EH (cell line): ENCODE results near the gene CDKN1C.
A peak's percentile ranks its signal among the peaks of the same experiment; 100 is the strongest.

Source experiments
- DNase-seq: peaks from one replicate; pipeline ENCODE4 v3.0.0-alpha.2; 2015; ENCODE audit warnings: low read depth

CDKN1C gene

DNA sequence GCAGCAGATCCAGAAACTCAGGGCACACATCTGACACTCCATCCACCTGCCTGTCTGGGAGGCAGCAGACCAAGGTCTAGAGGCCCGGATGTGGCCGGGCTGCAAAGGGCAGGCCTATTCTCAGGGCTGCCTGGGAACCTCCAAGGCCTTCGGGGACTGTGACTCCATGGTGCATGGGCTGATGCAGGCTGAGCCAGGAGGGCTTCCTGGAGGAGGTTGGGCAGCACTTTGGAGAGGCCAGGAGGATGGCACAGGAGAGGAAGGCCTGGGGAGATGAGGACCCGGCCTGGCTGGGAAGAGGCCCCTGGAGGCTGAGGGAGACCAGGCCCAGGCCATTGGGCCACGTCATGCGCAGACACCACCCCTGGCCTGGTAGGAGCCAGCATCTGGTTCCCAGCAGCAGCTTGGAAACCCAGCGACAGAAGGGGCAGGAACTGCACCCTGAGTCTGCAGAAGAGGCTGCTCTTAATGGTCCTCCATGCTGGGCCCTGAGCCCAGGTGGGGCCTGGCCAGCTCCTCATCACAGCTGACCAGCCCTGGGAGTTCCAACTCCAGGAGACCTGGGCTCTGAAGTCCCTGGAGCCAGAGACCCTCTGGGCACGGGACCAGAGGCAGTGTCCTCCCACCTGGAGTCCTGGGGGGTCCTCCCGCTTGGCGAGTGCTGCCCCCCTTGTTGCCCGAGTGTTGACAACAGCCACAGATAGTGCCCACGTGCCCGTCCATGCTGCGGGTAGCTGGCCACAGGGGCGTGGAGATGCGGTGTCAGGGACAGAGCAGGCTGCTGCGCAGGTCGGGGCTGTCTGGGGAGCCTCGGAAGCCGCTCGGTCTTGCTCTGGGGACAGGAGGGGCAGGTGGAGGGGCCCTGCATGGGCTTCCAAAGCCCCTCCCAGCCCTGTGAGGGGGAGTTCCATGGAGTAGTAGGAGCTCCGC lies 38.1 kb upstream of the CDKN1C start:
- no peak for DNase-seq

DNA sequence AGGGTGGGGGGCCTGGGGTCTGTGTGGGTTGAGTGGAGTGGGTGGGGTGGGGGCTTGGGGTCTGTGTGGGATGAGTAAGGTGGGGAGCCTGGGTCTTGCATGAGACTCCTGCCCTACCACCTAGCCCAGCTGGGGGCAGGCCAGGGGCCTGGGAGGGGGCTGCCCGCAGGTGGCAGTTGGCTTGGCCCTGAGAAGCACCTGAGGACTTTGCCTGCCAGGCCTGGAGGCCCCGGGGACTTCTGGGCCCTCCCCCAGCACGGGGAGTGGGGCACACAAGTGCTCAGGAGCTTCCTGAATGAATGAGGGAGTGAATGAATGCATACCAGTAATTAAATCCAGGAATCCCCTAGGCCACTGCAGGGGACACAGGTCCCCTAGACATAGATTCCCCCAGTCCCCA lies 37.1 kb upstream of the CDKN1C start:
- DNase-seq, result no peak

DNA sequence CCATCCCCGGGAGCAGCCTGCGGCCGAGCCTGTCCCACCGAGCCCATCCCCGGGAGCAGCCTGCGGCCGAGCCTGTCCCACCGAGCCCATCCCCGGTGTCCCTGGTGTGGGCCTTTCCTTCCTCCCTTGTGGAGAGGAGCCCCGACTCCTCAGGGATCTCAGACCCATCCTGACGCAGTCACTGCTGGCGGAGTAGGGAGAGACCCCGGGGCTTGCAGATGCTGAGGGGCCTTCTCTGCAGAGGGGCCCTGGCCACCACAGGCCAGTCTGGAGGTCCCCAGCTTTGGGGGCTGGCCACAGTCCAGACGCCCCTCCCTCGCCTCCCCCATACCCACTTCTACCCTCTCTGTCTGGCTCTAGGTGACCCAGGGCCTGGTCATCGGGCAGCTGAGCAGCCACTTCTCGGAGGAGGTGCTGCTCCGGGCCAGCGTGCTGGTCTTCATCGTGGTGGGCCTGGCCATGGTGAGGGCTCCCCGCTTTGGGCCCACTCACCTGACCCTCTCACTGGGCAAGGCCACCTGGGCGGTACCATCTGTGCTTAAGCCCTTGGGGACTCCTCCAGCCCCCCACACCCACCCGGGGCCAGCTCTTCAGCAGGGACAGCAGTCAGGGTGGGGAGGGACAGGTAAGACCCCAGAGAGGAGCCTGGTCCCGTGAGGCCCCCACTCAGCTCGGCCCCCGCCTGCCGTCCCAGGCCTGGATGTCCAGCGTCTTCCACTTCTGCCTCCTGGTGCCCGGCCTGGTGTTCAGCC lies 36.3 kb upstream of the CDKN1C start:
- no peak for DNase-seq

DNA sequence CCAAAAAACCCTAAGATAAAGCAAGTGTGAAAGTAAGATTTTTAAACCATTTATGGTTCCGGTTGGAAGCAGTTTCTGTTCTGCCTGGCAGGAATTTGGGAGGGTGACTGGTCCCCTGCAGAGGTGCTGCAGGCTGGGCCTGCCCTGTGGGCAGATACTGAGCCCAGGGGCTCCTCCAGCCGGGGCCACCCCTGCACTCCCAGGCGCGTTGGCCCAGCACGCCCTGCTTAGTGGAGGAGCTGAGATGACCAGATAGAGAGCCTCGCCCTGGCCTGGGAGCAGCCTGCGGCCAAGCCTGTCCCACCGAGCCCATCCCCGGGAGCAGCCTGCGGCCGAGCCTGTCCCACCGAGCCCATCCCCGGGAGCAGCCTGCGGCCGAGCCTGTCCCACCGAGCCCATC lies 35.7 kb upstream of the CDKN1C start:
- no peak for DNase-seq

DNA sequence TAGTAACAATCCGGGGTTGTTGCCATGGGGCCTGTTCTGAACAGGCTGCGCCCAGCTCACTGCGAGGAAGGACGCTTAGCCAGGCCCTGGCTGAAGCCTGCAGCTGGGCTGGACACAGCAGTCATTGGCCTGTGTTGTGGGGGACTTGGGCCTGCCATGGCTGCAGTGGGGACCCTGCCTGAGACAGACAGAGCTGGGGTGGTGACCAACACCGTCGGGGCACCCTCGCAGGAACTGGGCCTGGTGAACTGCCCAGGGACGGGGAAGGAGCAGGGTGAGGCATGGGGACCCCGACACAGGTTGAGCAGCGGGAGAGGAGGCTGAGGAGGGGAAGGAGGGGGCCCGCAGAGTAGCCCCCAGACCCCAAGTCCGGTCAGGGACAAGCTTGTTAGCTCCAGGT lies 34.8 kb upstream of the CDKN1C start:
- no peak for DNase-seq

DNA sequence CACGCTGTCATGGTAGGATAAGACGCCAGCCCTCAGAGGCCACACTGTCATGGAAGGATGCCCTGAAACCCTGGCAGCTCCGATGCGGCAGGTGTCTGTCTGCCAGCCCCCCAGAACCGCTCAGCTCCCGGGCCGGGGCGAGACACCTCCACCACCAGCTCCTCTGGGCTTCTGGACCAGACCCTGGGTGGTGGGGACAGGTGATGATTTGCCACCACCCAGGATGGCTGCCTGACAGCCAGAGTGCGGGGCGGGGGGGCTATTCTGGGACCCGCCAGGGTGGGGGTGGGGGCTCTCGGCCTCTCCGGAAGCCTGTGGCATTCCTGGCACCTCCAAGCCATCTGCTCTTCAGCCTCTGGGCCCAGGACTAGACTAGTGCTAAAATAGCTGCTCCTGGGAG lies 34.3 kb upstream of the CDKN1C start:
- no peak for DNase-seq

DNA sequence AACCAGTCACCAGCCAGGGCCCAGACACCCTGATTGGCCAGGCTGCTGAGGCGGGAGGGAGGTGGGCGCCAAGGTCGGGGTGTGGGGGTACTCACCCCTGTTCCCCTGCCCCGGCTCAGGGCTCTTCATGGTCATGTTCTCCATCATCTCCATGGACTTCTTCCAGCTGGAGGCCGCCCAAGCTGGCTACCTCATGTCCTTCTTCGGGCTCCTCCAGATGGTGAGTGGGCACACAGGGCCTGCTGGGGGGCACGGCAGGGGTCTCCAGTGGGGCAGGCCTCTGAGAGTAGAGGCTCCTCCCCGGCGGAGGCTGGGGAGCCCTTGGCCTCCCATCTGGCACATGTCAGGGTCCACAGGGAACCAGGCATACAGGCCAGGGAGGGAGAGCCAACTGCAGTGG lies 33.6 kb upstream of the CDKN1C start:
- no peak for DNase-seq

DNA sequence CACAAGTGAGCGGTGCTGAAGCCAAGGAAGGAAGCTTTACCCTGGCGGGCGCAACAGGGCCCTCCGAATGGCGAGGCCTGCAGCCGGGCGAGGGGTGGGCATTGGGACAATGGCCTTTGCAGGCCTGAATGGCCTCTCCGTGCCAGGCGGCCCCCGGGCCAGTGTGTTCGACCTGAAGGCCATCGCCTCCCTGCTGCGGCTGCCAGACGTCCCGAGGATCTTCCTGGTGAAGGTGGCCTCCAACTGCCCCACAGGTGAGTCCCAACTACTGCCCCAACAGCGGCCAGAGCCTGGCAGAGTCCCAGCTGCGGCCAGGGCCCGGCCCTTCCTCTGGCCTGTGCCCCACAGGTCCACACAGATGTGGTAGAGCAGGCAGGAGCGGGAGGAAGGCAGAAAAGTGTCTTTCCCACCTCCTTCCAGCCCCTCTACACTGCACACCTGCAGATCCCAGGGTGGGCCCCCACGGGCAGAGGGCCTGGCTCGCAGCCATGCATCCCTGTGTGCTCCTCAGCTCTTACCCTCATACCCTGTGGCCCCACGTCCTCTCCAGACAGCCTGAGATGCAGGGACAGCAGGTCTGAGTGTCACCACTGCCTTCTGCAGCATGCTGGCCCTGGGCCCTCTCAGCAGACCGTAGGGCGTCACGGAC lies 32.4 kb upstream of the CDKN1C start:
- no peak for DNase-seq

DNA sequence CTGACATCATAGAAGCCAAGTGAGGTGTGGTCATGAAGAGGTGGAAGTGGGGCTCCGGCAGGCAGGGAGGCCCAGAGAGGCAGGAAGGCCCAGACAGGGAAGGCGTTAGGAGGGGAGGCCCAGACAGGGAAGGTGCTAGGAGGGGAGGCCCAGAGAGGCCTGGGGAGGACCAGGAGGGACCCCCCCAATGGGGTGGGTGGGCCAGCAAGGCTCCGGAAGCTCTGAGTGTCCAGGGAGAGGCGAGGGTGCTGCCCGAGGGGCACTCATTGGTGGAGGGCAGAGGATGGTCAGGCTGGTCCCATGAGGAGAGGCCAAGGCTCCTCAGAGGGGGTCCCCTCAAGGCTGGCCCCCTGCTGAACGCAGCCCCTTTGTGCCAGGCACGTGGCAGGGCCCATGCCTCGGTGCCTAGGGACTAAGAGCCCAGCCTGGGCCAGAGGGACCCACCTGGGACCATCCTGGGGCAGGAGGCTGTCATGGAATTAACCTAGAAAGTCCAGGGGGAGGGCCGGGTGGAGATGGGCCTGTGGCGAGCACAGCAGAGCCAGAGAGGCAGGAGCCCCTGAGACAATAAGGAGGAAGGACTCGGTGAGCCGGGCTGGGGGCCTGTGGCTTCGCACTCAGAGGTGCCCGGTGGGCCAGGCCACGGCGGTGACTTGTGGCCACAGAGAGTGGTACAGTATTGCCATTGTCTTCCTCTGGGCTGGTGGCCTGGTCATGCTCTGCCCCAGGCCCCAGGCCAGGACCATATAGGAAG lies 31.5 kb upstream of the CDKN1C start:
- DNase-seq, result no peak

DNA sequence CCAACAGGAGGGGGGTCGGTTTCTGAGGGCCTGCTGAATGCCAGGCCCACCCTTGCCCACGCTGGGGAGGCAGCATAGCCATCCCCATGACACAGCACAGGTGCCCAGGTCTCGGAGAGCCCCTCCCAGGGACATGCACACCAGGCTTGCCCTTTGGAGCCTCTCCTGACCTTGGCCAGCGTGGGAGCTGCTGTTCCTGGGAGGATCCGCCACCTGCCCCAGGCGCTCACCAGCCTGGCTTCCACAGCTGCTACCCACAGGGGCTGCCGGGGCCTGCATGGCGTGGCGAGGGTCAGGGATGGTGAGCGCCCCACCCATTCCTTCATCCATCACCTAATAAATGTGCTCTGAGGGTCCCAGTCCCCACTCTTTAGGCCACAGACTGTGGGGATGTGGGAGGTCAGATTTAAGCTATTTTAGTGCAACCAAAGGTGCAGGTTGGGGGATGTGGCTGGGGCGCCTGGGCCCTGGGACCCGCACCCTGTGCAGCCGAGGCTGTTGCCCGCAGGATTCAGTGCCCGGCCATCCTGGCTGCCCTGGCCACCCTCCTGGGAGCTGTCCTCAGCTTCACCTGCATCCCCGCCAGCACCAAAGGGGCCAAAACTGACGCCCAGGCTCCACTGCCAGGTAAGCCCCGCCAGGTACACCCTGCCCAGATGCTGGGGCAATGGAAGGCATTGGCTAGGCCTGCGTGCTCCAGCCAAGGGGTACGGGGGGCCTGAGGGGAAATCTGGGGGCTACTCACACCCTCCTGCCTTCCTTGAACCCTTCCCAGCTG lies 30.7 kb upstream of the CDKN1C start:
- DNase-seq, result no peak

DNA sequence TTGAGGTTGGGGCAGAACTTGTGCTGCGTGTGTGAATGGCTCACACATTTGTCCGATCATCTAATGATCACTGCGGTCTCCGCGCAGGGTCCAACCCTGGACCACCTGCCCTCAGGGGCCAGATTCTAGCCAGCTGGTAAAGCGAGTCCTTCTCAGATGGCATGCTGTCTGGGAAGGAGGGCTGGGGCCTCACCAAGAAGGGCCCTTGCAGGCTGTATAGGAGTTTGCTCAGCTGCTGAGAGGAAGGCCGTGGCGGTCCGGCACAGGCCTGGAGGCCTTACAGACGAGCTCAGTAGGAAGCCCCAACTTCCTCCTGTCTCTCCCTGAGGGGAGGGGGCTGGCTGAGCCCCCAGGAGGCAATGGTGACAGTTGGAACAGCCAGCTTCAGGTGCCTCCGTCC lies 29.9 kb upstream of the CDKN1C start:
- DNase-seq, result no peak

DNA sequence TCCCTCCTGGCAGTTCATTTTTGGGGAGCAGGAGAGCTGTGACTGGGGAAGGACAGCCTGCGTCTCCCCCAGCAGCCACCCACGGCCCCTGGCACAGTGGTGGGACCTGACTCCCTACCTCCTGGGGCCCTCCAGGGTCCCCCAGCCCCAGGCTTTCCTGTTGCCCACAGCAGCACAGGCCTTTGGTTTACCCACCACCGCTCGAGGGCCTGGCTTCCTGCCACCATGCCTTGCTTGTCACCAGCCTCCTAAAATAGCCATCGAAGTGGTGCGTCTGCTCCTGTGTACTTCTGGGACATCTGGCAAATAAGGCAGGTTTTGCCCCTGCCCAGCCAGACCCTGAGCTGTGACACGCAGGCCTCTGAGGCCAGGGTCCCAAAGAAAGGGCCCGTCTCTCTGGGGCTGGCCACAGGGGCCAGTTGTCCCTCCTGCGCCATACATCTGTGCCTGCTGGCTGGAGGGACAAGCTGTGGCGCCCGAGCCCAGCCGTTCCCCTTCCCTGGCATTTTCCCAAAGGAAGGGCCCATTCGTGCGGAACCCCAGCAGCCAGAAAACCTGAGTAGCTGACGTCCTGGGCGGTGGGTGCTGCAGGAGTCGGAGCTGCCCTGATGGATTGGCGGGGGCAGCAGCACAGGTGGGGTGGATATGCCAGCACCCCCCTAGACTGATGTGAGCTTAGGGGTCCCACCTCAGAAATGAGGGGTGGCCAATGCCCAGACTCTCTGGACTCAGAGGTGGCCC lies 29.1 kb upstream of the CDKN1C start:
- no peak for DNase-seq

DNA sequence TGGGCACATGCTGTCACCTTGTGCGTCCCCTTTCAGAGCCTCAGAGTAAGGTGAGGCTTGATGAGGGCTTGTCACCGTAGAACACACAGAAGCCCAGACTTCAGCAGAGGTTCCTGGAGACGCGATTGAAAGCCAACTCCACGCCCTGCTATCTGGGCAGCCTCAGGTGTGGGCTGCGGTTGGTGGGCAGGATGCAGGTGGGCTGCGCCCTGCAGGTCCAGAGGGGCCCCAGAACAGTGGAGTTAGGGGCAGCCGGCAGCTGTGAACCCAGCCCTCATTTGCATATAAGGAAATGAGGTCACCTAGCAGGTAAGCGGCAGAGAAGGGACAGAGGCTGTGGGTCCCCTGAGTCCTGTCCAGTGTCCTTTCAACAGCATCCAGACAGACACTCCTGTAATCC lies 28.2 kb upstream of the CDKN1C start:
- DNase-seq, result no peak

DNA sequence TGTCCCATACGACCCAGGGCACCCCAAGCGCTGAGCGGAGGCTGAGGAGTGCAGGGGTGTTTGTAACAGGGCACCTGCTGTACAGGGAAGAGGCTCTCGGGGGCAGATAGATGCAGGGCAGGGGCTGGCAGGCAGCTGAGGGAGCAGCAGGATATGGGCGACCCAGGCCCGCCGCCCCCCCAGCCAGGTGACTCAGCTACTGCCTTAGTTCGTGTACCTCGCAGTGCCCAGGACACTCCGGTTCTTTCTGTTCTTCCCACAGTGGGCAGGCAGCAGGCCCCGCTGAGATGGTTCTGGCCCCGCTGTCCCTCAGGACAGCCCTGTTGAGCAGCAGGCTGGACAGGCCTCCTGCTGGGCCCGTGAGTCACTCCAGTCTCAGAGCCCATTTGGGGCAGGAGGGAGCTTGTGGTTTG lies 27.4 kb upstream of the CDKN1C start:
- peak; percentile 76 for DNase-seq

DNA sequence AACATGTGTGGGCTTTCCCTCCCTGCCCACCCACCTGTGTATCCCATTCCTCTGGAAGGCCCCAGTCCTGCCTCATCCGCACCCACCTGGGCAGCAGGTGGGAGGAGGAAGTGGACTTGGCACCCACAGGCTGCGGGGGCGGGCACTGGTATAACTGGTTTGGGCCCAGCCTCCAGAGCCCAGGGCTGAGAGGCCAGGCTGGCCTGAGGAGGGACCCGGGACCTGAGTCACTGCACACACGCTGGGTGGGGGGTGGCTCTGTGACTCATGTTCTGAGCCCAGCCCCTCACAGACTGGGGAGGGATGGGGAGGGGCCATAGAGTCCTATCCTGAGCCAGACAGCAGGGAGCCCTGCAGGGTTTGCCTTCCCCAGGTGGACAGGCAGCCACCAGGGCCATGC lies 26.9 kb upstream of the CDKN1C start:
- DNase-seq, result peak; percentile 93

DNA sequence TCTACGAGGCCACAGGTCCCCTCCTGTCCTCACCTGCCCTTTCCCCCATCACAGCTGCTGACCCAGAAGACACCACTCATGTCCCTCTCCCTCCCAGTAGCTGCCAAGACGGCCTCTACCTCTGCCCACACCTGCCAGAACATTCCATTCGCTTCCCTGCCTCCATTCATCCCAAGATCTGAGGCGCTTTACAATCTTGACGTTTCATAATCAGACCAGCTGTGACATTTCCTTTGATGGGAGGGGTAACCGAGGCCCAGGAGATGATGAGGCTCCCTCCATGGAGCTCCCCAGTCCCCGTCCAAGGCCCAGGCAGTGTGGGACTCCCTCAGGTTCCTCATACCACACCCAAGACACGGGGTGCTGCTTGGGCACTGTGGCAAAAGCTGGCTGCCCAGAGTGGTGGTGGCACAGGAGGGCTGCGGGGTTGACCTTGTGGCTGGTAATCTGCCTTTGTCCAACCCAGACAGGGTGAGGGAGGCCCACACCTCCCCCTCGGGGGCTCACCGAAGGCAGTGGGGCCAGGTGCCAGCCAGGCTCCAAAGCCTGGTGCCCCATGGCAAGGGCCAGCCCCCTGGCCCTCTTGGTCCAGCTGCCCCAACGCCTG lies 26.3 kb upstream of the CDKN1C start:
- no peak for DNase-seq

DNA sequence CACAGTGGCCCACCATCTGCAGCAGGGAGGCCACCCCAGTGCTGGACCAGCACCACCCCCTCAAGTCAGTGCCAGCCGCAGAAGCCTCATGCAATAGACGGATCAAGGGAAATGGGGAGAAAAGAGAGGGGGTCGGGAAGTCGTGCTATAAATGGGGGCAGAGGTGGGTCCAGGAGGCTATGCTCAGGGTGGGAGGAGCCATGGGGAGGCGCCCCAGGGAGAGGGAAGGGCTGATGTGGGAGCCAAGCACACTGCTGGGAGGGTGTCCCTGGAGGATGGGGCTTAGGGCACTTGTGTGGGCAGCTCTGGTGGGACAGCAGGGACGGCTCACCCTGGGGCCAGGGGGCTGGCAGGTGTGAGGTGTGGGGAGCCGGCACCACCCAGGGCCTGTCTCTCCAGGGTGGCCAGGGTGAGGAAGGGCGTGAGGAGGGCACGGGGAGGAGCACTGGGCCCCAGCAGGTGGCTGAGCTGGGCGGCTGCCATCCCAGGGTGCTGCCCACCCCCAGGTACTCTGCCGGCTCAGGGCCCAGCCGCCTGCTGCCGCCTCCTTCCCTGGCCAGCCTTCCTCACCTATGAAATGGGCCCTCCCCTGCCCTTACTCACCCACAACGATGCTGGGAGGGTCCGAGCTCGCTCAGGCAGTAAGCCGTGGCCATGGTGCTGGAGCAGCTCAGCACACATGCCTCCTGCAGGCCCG lies 25.7 kb upstream of the CDKN1C start:
- DNase-seq, result no peak

DNA sequence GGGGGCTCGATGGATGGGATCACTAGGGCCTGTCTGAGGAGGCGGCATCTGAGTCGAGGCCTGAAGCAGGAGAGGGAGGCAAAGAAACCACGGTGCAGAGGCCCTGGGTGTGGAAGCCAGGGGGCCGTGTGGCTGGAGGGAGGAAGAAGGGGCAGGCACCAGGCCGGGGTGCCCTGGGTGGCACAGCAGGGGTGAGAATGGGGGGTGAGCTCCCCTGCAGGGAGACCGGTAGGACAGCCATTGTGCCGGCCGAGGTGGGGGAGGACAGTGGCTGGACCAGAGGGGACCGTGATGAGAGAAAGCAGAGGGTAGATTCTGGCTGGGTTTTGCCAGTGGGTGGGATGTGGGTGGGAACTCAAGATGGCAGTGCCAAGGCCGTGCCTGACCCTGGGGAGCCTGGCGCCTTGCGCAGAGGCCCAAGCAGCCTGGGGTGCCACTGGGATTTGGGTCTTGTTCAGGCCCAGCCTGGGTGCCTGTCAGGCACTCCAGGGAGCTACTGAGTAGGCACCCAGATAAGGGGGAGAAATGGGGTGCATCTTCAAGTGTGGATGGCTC lies 24.9 kb upstream of the CDKN1C start:
- no peak for DNase-seq
